Ovary (tissue), 9 donors: ENCODE data around the gene GABBR2. TPM values are rescaled to one million over a fixed set of nuclear protein-coding genes. Genes with fewer than 3 reads are reported as not detected.

Experiments
- DNase-seq, 5 donors: peaks; one replicate each; pipeline ENCODE4 v3.0.0-alpha.2; 2019 to 2020
- H3K27ac ChIP-seq, 2 donors: fragments of 200-600 bp; one replicate each; pipeline versions ENCODE4 v1.5.1 to v1.8.0; 2019 to 2022
- H3K27me3 ChIP-seq: fragments of 200-600 bp; one replicate; pipeline ENCODE4 v1.8.0; 2022
- H3K36me3 ChIP-seq: fragments of 200-600 bp; sonication (generic); one replicate; pipeline ENCODE4 v1.5.1; 2019
- H3K4me1 ChIP-seq: one replicate; pipeline ENCODE4 v1.8.1; 2013; ENCODE audit warnings: mild to moderate bottlenecking, moderate library complexity; ENCODE audit not compliant: insufficient read depth
- H3K4me3 ChIP-seq: fragments of 200-600 bp; sonication (generic); one replicate; pipeline ENCODE4 v1.5.1; 2017
- H3K9me3 ChIP-seq, 2 donors: fragments of 200-600 bp in 1 of 2; sonication (generic) in 1 of 2; one replicate each; pipeline versions ENCODE4 v1.5.1 to v1.8.1; 2013 to 2019; ENCODE audit warnings: mild to moderate bottlenecking in 1 of 2, moderate library complexity in 1 of 2
- EP300 ChIP-seq: sonication (generic); formaldehyde crosslinking; IDR thresholded peaks from one replicate; pipeline ENCODE4 v1.6.1; 2017; ENCODE audit warnings: antibody characterized with exemption
- POLR2A ChIP-seq: fragments of 450-650 bp; IDR thresholded peaks from one replicate; pipeline ENCODE4 v1.6.1; 2017; ENCODE audit warnings: antibody characterized with exemption, mild to moderate bottlenecking, moderate library complexity
- WGBS, 3 donors: extraction: QIAGEN DNeasy Blood & Tissue Kit in 1 of 3; methylation state at CpG; one replicate each; pipeline versions ENCODE4 v1.1.5 to v1.1.7; 2013 to 2017; 5-methylcytosine and 5-hydroxymethylcytosine counted together
- intact Hi-C, 4 donors: fragments of 100-400 bp; cut with DNase I; formaldehyde crosslinking; loops; one replicate each; pipeline versions ENCODE4 v1.11.0 to v1.15.1; 2022 to 2023
- polyA plus RNA-seq, 2 donors: library from polyadenylated mRNA; stranded (reverse); fragments of 200-250 nt in 1 of 2; fragments of 350-450 nt in 1 of 2; fragmentation: Illumina TruSeq in 1 of 2; extraction: RNeasy Lipid Tissue Mini Kit (QIAGEN cat#74804) in 1 of 2; gene quantifications; one replicate each; pipeline ENCODE4 v1.2.3, GENCODE V29; 2013 to 2014
- total RNA-seq, 7 donors: library from RNA; depleted of rRNA in 2 of 7; stranded (reverse); fragments of >200 nt in 2 of 7; fragmentation: NEBNext Ultra II Directional in 3 of 7; extraction: Animal tissue kit (Norgen Biotek cat#: 25700) in 3 of 7; gene quantifications; one replicate each; pipeline versions ENCODE4 v1.1.0 to v1.2.4, GENCODE V29; 2016 to 2023
- TF ChIP-seq, protein P1 (sequence below), 3 donors: fragments of 450-650 bp in 2 of 3; fragments of 200-600 bp in 1 of 3; IDR thresholded peaks; one replicate each; pipeline versions ENCODE4 v1.5.1 to v1.8.0; 2016 to 2022; ENCODE audit warnings: antibody characterized with exemption in 3 of 3, mild to moderate bottlenecking in 1 of 3
- donor health status: DM: no; HTN: no; CAD: no; lungs with moderate emphysema.
- donor health status: DM: no; HTN: no; CAD: no.
- donor health status: Bipolar disorder and iron deficiency.
- donor health status: DM: yes; HTN: yes; CAD: no.
- donor health status: DM: no; HTN: no; CAD: no.
- donor health status: DM: yes; HTN: yes; CAD: no.

Gene GABBR2
- total and polyA plus RNA-seq, 9 donors, result 0.05 to 0.30 (median 0.22) TPM; not detected in 6

DNA sequence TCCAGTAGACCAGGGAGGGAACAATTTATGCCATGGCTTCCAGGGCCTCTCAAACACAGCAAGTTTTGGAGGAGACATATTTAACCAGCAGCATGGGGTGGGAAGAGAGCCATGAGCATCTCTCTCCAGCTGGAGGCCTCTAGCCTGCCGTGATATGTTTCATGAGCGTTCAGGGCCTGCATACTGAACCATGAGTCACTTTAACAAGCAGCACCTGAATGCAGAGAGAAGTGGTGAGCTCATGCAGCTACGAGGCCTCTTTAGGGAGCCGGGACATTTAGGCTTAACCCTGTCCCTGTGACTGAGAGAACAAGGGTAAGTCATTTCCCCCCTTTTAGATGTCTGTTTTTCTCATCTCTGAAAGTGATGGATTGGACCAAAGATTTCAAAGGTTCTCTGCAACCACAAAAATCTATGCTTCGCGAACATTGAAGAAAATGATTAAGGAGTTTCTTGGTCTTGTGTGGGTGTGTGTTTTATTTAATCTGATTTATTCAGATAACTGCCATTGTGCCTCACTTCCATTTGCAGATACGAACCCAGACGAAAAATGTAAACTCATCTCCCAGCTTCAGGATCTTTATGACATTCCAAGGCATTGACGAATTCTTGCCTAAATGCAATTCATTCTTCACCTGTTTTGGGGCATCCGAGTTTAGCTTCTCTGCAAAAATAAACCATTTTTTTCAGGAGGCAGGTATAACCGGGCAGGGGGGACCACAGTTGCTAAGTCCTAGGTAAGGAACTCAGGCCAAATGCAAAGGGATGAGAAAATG lies 157.0 kb downstream of the GABBR2 start:
- intact Hi-C loops, result no loop called here
- TF ChIP-seq EP300 (no peak), POLR2A (no peak)
- TF ChIP-seq, protein P1, sequence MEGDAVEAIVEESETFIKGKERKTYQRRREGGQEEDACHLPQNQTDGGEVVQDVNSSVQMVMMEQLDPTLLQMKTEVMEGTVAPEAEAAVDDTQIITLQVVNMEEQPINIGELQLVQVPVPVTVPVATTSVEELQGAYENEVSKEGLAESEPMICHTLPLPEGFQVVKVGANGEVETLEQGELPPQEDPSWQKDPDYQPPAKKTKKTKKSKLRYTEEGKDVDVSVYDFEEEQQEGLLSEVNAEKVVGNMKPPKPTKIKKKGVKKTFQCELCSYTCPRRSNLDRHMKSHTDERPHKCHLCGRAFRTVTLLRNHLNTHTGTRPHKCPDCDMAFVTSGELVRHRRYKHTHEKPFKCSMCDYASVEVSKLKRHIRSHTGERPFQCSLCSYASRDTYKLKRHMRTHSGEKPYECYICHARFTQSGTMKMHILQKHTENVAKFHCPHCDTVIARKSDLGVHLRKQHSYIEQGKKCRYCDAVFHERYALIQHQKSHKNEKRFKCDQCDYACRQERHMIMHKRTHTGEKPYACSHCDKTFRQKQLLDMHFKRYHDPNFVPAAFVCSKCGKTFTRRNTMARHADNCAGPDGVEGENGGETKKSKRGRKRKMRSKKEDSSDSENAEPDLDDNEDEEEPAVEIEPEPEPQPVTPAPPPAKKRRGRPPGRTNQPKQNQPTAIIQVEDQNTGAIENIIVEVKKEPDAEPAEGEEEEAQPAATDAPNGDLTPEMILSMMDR (IDR thresholded peaks at IDR 0.05), result no peak
- H3K9me3 ChIP-seq, result no peaks in the 10 kb centered on the region
- H3K27ac ChIP-seq, result no peak overlapping the region
- H3K27me3 ChIP-seq, result no peaks in the 10 kb centered on the region
- H3K4me1 ChIP-seq, result no peaks in the 10 kb centered on the region
- DNase-seq, result no peak
- H3K4me3 ChIP-seq, result no peak overlapping the region
- no peaks in the 10 kb centered on the region for H3K36me3 ChIP-seq
- WGBS, 3 donors, result 62 to 71% (median 64%) methylated on average over 11 of the region's 11 CpGs

DNA sequence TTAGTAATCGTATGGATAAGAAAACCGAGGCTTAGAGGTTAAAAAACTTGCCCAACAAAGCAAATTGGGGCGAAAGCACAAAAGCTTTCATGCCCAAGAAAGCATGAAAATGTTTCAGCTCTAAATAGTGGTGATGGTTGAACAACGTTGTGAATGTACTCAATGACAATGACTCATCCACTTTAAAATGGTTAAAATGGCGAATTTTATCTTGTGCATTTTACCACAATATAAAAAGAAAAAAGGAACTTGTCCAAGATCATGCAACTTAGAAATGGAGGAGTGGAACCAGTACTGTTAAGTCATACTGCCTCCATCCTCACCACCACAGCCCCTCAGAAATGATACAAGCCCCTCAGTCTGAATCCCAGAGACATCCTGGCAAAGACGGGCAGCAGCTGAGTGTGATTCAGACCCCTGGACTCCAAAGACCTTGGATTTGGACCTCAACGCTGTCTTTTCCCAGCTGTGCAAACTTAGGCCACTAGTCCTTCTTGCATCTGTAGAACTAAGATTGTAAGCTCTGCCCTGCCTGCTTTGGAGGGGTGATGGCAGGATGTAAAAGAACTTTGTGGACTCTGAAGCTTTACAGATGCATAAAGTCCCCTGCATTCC lies 158.4 kb downstream of the GABBR2 start:
- Histone ChIP-seq H3K27me3 (no peaks in the 10 kb centered on the region), H3K4me3 (no peak overlapping the region), H3K36me3 (no peaks in the 10 kb centered on the region), H3K4me1 (no peaks in the 10 kb centered on the region), H3K9me3 (no peaks in the 10 kb centered on the region), H3K27ac (no peak overlapping the region)
- TF ChIP-seq, protein P1 (IDR thresholded peaks at IDR 0.05), result no peak
- TF ChIP-seq EP300 (no peak), POLR2A (no peak)
- intact Hi-C loops, result no loop called here
- DNase-seq, result no peak
- WGBS, 3 donors, result 61 to 69% (median 65%) methylated on average over 7 of the region's 7 CpGs

DNA sequence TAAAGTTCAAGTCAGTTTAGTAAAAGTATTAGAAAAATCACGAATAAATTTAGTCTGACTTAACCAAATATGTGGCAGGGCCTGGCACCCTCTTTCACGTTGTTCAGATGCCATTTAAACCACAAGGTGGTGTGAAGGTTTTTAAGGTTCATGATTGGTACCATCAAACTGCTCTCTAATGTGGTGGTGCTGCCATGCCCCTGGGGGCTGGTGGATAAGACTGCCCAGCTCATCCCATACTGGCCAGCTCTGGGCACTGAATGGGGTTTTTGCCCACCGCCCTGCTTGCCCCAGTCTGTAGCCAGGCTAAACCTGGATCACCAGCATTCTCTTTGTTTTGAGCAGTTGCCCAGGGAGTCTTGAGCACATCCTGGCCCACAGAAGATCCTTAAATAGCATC lies 159.3 kb downstream of the GABBR2 start:
- Histone ChIP-seq H3K9me3 (no peaks in the 10 kb centered on the region), H3K4me3 (no peak overlapping the region), H3K27ac (no peak overlapping the region), H3K4me1 (no peaks in the 10 kb centered on the region), H3K36me3 (no peaks in the 10 kb centered on the region), H3K27me3 (no peaks in the 10 kb centered on the region)
- intact Hi-C loops, result no loop called here
- 69 to 83% (median 83%) methylated on average over 3 of the region's 3 CpGs for WGBS, 3 donors
- no peak for TF ChIP-seq EP300
- no peak for TF ChIP-seq POLR2A
- TF ChIP-seq, protein P1 (IDR thresholded peaks at IDR 0.05), result no peak
- DNase-seq, result no peak

DNA sequence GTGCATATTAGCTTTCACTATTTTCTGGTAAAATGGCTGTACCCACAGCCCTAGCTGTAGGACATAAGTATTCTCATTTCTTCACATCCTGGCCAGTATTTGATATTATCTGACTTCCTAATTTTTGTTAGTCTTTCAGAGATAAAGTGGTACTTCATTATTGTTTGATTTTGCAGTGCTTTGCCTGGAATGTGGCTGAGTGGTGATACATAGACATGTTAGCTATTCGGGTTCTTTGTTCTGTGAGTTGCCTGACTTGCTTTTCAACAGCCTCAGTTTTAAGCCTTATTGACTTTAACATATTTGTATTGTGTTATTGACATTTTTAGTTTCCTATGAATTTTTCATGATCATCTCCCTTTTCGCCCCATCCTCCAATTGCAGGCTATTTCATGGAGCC lies 161.1 kb downstream of the GABBR2 start:
- Histone ChIP-seq H3K4me3 (no peak overlapping the region), H3K9me3 (no peaks in the 10 kb centered on the region), H3K4me1 (no peaks in the 10 kb centered on the region), H3K27ac (no peak overlapping the region), H3K36me3 (no peaks in the 10 kb centered on the region), H3K27me3 (no peaks in the 10 kb centered on the region)
- intact Hi-C loops, result no loop called here
- WGBS, 3 donors, result 86 to 88% methylated on average over 2 of the region's 2 CpGs; no CpG with 5 or more reads in 1 of the 3 donors
- no peak for DNase-seq
- TF ChIP-seq, protein P1 (IDR thresholded peaks at IDR 0.05), result no peak
- TF ChIP-seq EP300 (no peak), POLR2A (no peak)
